ENCODE data around the gene GNMT. TPM values are rescaled to one million over a fixed set of nuclear protein-coding genes. Genes with fewer than 3 reads are reported as not detected.
A peak's percentile ranks its signal among the peaks of the same experiment; 100 is the strongest.

GNMT gene
- total RNA-seq (2014; rRNA removed; shearing (Covaris generic)) = 0.34 TPM in 1 of 2 replicates, not detected in the other
- 0.44 TPM in 1 of 2 replicates, not detected in the other for polyA plus RNA-seq (2015; cell fraction: cytosol; rRNA removed)
- polyA plus RNA-seq (2015; cell fraction: nucleus; rRNA removed) = 0.88 TPM in 1 of 2 replicates, not detected in the other

- in situ Hi-C loops (cut with HindIII; ENCODE audit: low pct_unique_long_range_greater_than_20kb, low sequenced_read_pairs) = no loop called here
- no peak for DNase-seq (ENCODE audit: low read depth, low spot score)
These were observed at the start of gene GNMT for GRCh38 chr6:42960243-42961019. Gene GNMT, plus strand, starts transcription at chr6:42960754. Its CDS starts 14 bp downstream, at chr6:42960768.

GRCh38 chr6:42911171-42912021, 49.2 kb upstream of the GNMT start:
- in situ Hi-C loops (cut with HindIII; ENCODE audit: low pct_unique_long_range_greater_than_20kb, low sequenced_read_pairs) = no loop called here
- no peak for DNase-seq (ENCODE audit: low read depth, low spot score)

DNA sequence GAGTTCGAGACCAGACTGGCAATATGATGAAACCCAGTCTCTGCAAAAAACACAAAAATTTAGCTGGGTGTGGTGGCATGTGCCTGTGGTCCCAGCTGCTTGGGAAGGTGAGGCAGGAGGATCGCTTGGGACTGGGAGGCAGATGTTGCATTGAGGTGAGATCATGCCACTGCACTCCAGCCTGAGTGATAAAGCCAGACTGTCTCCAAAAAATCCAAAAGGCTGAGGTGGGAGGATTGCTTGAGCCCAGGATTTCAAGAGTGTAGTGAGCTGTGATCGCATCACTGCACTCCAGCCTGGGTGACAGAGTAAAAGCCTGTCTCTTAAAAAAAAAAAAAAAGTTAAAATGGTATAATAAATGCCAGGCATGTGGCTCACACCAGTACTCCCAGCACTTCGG, 46.0 kb upstream of the GNMT start:
- in situ Hi-C loops (cut with HindIII; ENCODE audit: low pct_unique_long_range_greater_than_20kb, low sequenced_read_pairs) = no loop called here
- no peak for DNase-seq (ENCODE audit: low read depth, low spot score)

DNA sequence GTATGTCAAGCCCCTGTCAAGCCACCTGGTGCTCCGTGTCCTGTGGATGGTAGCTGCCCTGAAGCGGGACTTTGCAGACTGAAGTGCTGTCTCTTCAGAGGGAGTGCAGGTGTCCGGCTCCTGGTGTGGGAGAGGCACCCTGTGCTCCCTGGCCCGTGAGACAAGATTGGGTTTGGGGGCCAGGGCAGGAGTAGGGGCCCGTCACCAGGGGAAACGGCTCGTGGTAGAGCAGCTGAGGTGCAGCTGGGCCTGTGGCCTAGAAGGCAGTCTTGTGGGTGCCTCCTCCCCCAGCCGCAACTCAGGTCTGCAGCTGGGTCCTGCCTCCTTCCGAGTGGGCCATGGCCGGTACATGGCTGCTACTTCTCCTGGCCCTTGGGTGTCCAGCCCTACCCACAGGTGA, 44.8 kb upstream of the GNMT start, which contains the start of gene PTCRA:
Gene PTCRA, plus strand, starts transcription at position 322 of the 400 bp plus-strand sequence. Its CDS starts 17 bp downstream, at position 339.
- DNase-seq (ENCODE audit: low read depth, low spot score) = no peak
- in situ Hi-C loops (cut with HindIII; ENCODE audit: low pct_unique_long_range_greater_than_20kb, low sequenced_read_pairs) = no loop called here

GRCh38 chr6:42916288-42916687, 44.3 kb upstream of the GNMT start:
- in situ Hi-C loops (cut with HindIII; ENCODE audit: low pct_unique_long_range_greater_than_20kb, low sequenced_read_pairs) = no loop called here
- DNase-seq (ENCODE audit: low read depth, low spot score) = no peak

GRCh38 chr6:42921801-42922200, 38.8 kb upstream of the GNMT start:
- no peak for DNase-seq (ENCODE audit: low read depth, low spot score)
- in situ Hi-C loops (cut with HindIII; ENCODE audit: low pct_unique_long_range_greater_than_20kb, low sequenced_read_pairs) = no loop called here

DNA sequence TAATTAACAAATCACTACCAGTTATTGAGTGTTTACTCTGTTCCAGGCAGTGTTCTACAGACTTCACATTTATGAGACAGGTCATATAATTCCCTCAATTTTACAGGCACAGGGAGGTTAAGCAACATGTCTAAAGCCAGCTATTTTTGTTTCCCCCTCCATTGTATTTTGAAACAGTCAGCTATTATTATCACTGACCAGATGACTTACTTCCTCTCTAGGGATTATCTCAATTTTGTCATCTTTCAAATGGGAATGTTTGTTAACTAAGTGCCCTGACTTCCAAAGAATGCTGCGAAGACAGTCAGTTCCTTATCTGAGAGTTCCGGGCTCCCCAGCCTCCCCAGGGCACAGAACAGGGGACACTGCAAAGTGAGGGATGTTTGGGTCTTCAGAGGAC, 36.9 kb upstream of the GNMT start:
- in situ Hi-C loops (cut with HindIII; ENCODE audit: low pct_unique_long_range_greater_than_20kb, low sequenced_read_pairs) = no loop called here
- peak; percentile 79 for DNase-seq (ENCODE audit: low read depth, low spot score)

GRCh38 chr6:42925248-42925857, 35.2 kb upstream of the GNMT start:
- in situ Hi-C loops (cut with HindIII; ENCODE audit: low pct_unique_long_range_greater_than_20kb, low sequenced_read_pairs) = no loop called here
- DNase-seq (ENCODE audit: low read depth, low spot score) = no peak

GRCh38 chr6:42928986-42929820, 31.4 kb upstream of the GNMT start, which contains the start of gene CNPY3:
Gene CNPY3, plus strand, starts transcription at chr6:42929480. Its CDS starts 91 bp downstream, at chr6:42929571.
- in situ Hi-C loops (cut with HindIII; ENCODE audit: low pct_unique_long_range_greater_than_20kb, low sequenced_read_pairs) = no loop called here
- DNase-seq (ENCODE audit: low read depth, low spot score) = peak; percentile 98

GRCh38 chr6:42929821-42930360, 30.7 kb upstream of the GNMT start:
- DNase-seq (ENCODE audit: low read depth, low spot score) = no peak
- in situ Hi-C loops (cut with HindIII; ENCODE audit: low pct_unique_long_range_greater_than_20kb, low sequenced_read_pairs) = no loop called here

DNA sequence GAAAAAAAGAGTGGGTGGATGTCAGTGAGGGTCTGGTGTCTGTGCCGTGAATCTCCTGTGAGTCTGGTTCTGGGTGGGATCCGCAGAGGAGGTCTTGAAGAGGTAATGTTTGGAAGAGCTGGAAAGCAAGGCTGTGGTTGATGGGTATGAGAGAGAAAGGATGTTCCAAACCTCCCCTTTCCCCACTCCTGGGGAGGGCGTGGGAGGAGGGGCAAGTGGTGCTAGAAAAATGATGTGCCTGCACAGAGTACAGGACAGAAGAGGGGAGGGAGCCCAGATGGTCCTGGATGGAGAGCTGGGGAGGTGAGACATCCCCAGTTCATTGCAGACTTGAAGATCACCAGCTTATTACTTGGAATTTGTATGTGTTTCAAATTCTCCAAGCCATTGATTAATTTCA, 28.1 kb upstream of the GNMT start:
- in situ Hi-C loops (cut with HindIII; ENCODE audit: low pct_unique_long_range_greater_than_20kb, low sequenced_read_pairs) = no loop called here
- no peak for DNase-seq (ENCODE audit: low read depth, low spot score)

GRCh38 chr6:42933205-42933604, 27.3 kb upstream of the GNMT start:
- in situ Hi-C loops (cut with HindIII; ENCODE audit: low pct_unique_long_range_greater_than_20kb, low sequenced_read_pairs) = no loop called here
- no peak for DNase-seq (ENCODE audit: low read depth, low spot score)

- in situ Hi-C loops (cut with HindIII; ENCODE audit: low pct_unique_long_range_greater_than_20kb, low sequenced_read_pairs) = no loop called here
- DNase-seq (ENCODE audit: low read depth, low spot score) = no peak
These were observed 25.2 kb upstream of the GNMT start for GRCh38 chr6:42935322-42935721.

- in situ Hi-C loops (cut with HindIII; ENCODE audit: low pct_unique_long_range_greater_than_20kb, low sequenced_read_pairs) = no loop called here
- DNase-seq (ENCODE audit: low read depth, low spot score) = no peak
These were observed 24.2 kb upstream of the GNMT start for GRCh38 chr6:42936398-42936797.

- in situ Hi-C loops (cut with HindIII; ENCODE audit: low pct_unique_long_range_greater_than_20kb, low sequenced_read_pairs) = no loop called here
- no peak for DNase-seq (ENCODE audit: low read depth, low spot score)
These were observed 22.8 kb upstream of the GNMT start for GRCh38 chr6:42937548-42938427.

DNA sequence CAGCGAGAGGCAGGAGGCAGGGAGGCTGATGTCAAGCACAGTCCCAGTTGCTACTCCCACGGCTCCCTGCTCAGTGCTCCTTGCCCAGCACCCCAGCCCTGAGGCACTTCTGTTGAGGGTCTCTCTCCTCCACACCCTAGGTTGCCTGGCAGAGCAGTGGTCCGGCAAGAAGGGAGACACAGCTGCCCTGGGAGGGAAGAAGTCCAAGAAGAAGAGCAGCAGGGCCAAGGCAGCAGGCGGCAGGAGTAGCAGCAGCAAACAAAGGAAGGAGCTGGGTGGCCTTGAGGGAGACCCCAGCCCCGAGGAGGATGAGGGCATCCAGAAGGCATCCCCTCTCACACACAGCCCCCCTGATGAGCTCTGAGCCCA, 22.1 kb upstream of the GNMT start:
- DNase-seq (ENCODE audit: low read depth, low spot score) = no peak

More for the DNA sequence above, 22.1 kb upstream of the GNMT start:
- in situ Hi-C loops (cut with HindIII; ENCODE audit: low pct_unique_long_range_greater_than_20kb, low sequenced_read_pairs) = no loop called here

Measured in SK-MEL-5 (cell line).